SJCRH30 (cell line): Measurements from ENCODE around the gene SUSD2. TPM values are rescaled to one million over a fixed set of nuclear protein-coding genes. Genes with fewer than 3 reads are reported as not detected.
"Not testable (repeated sequence)": the region's sequence is repeated elsewhere in the genome, so short reads cannot be mapped to it uniquely, and the experiment has no call there.

Experiments used
- DNase-seq, 2 experiments: peaks; one replicate each; pipeline ENCODE4 v3.0.0-alpha.2; 2015 to 2020
- H3K27ac ChIP-seq: fragments of 250-450 bp; sonication (Bioruptor Pico); 2 replicates; pipeline ENCODE4 v1.5.1; 2020; ENCODE audit warnings: mild to moderate bottlenecking, moderate library complexity
- H3K27me3 ChIP-seq: fragments of 250-450 bp; sonication (Bioruptor Pico); 2 replicates; pipeline ENCODE4 v1.5.1; 2020; ENCODE audit warnings: mild to moderate bottlenecking, moderate library complexity
- H3K36me3 ChIP-seq: fragments of 250-450 bp; sonication (Bioruptor Pico); 2 replicates; pipeline ENCODE4 v1.5.1; 2020; ENCODE audit warnings: mild to moderate bottlenecking, moderate library complexity
- H3K4me1 ChIP-seq: fragments of 250-450 bp; sonication (Bioruptor Pico); 2 replicates; pipeline ENCODE4 v1.5.1; 2020; ENCODE audit warnings: mild to moderate bottlenecking, moderate library complexity
- H3K4me3 ChIP-seq: fragments of 250-450 bp; sonication (Bioruptor Pico); 2 replicates; pipeline ENCODE4 v1.5.1; 2020; ENCODE audit warnings: mild to moderate bottlenecking, moderate library complexity
- H3K9me3 ChIP-seq: fragments of 250-450 bp; sonication (Bioruptor Pico); replicated peaks from 2 replicates; pipeline ENCODE4 v1.5.1; 2020; ENCODE audit warnings: mild to moderate bottlenecking, moderate library complexity
- total RNA-seq: library from RNA; depleted of rRNA; stranded (reverse); fragments of >200 nt; shearing (Covaris generic); gene quantifications from 2 replicates; pipeline ENCODE4 v1.2.3, GENCODE V29; 2014

SUSD2 gene
- total RNA-seq, 1 experiment from 2014 or later, result not detected

- H3K27me3 ChIP-seq, result no peaks in the 10 kb centered on the region
- no peaks in the 10 kb centered on the region for H3K4me1 ChIP-seq
- H3K36me3 ChIP-seq, result no peaks in the 10 kb centered on the region
- H3K9me3 ChIP-seq, result peaks cover 10% of the 10 kb centered on the region; the same call in 1 of the 2 replicates
- H3K27ac ChIP-seq, result no peak overlapping the region
- no peak for DNase-seq
- H3K4me3 ChIP-seq, result no peak overlapping the region
Observed at GRCh38 chr22:24205438-24206195, 24.3 kb downstream of the SUSD2 start.

GRCh38 chr22:24206460-24207263 lies 25.4 kb downstream of the SUSD2 start:
- H3K9me3 ChIP-seq, result peaks cover 10% of the 10 kb centered on the region; the same call in 1 of the 2 replicates
- H3K27ac ChIP-seq, H3K27me3 ChIP-seq, H3K4me1 ChIP-seq, DNase-seq, H3K36me3 ChIP-seq, H3K4me3 ChIP-seq: not testable (repeated sequence)

GRCh38 chr22:24207264-24208011 lies 26.2 kb downstream of the SUSD2 start:
- Histone ChIP-seq H3K4me3 (no peak overlapping the region), H3K4me1 (no peaks in the 10 kb centered on the region), H3K36me3 (no peaks in the 10 kb centered on the region), H3K27me3 (no peaks in the 10 kb centered on the region), H3K9me3 (peaks cover 10% of the 10 kb centered on the region; the same call in 1 of the 2 replicates), H3K27ac (no peak overlapping the region)
- no peak for DNase-seq

- peaks cover 10% of the 10 kb centered on the region; the same call in 1 of the 2 replicates for H3K9me3 ChIP-seq
- no peaks in the 10 kb centered on the region for H3K4me1 ChIP-seq
- no peak overlapping the region for H3K27ac ChIP-seq
- no peaks in the 10 kb centered on the region for H3K27me3 ChIP-seq
- no peaks in the 10 kb centered on the region for H3K36me3 ChIP-seq
- DNase-seq, result no peak
- H3K4me3 ChIP-seq, result no peak overlapping the region
Observed at GRCh38 chr22:24208012-24208749, 26.9 kb downstream of the SUSD2 start.

GRCh38 chr22:24209016-24209415 lies 27.7 kb downstream of the SUSD2 start:
- Histone ChIP-seq H3K9me3 (peaks cover 10% of the 10 kb centered on the region; the same call in 1 of the 2 replicates), H3K36me3 (no peaks in the 10 kb centered on the region), H3K4me3 (no peak overlapping the region), H3K27ac (no peak overlapping the region), H3K27me3 (no peaks in the 10 kb centered on the region), H3K4me1 (no peaks in the 10 kb centered on the region)
- no peak for DNase-seq

- Histone ChIP-seq H3K9me3 (peaks cover 4% of the 10 kb centered on the region; the same call in 1 of the 2 replicates), H3K27me3 (no peaks in the 10 kb centered on the region), H3K36me3 (no peaks in the 10 kb centered on the region), H3K4me3 (no peak overlapping the region), H3K27ac (no peak overlapping the region), H3K4me1 (no peaks in the 10 kb centered on the region)
- DNase-seq, result no peak
Observed at GRCh38 chr22:24209687-24210086, 28.4 kb downstream of the SUSD2 start.

- H3K4me3 ChIP-seq, H3K36me3 ChIP-seq, H3K27ac ChIP-seq, DNase-seq, H3K9me3 ChIP-seq, H3K27me3 ChIP-seq, H3K4me1 ChIP-seq: not testable (repeated sequence)
Observed at GRCh38 chr22:24210409-24210808, 29.1 kb downstream of the SUSD2 start.

- not testable (repeated sequence) for H3K4me1 ChIP-seq, H3K27me3 ChIP-seq, H3K4me3 ChIP-seq, DNase-seq, H3K27ac ChIP-seq, H3K9me3 ChIP-seq, H3K36me3 ChIP-seq
Observed at GRCh38 chr22:24211716-24212115, 30.4 kb downstream of the SUSD2 start.

GRCh38 chr22:24213111-24213510 lies 31.8 kb downstream of the SUSD2 start:
- DNase-seq, result not testable (repeated sequence)

GRCh38 chr22:24214467-24215285 lies 33.4 kb downstream of the SUSD2 start:
- no peak for DNase-seq
- H3K27me3 ChIP-seq, result no peaks in the 10 kb centered on the region
- H3K27ac ChIP-seq, result no peak overlapping the region
- H3K36me3 ChIP-seq, result no peaks in the 10 kb centered on the region
- H3K9me3 ChIP-seq, result no peaks in the 10 kb centered on the region
- no peaks in the 10 kb centered on the region for H3K4me1 ChIP-seq
- no peak overlapping the region for H3K4me3 ChIP-seq

More at GRCh38 chr22:24213111-24213510, 31.8 kb downstream of the SUSD2 start:
- not testable (repeated sequence) for H3K4me3 ChIP-seq, H3K27me3 ChIP-seq, H3K27ac ChIP-seq, H3K9me3 ChIP-seq, H3K36me3 ChIP-seq, H3K4me1 ChIP-seq

GRCh38 chr22:24216541-24217209 lies 35.4 kb downstream of the SUSD2 start:
- Histone ChIP-seq H3K4me1 (no peaks in the 10 kb centered on the region), H3K36me3 (no peaks in the 10 kb centered on the region)
- no peak for DNase-seq

GRCh38 chr22:24217384-24217783 lies 36.1 kb downstream of the SUSD2 start:
- H3K27me3 ChIP-seq, result no peaks in the 10 kb centered on the region
- H3K4me1 ChIP-seq, result no peaks in the 10 kb centered on the region
- no peak overlapping the region for H3K4me3 ChIP-seq
- H3K27ac ChIP-seq, result no peak overlapping the region
- H3K36me3 ChIP-seq, result no peaks in the 10 kb centered on the region
- DNase-seq, result no peak
- no peaks in the 10 kb centered on the region for H3K9me3 ChIP-seq

More at GRCh38 chr22:24216541-24217209, 35.4 kb downstream of the SUSD2 start:
- H3K4me3 ChIP-seq, result no peak overlapping the region
- H3K9me3 ChIP-seq, result no peaks in the 10 kb centered on the region
- no peaks in the 10 kb centered on the region for H3K27me3 ChIP-seq
- H3K27ac ChIP-seq, result no peak overlapping the region

- Histone ChIP-seq H3K4me1 (no peaks in the 10 kb centered on the region), H3K27me3 (no peaks in the 10 kb centered on the region), H3K4me3 (no peak overlapping the region), H3K36me3 (no peaks in the 10 kb centered on the region), H3K9me3 (no peaks in the 10 kb centered on the region), H3K27ac (no peak overlapping the region)
- DNase-seq, result no peak
Observed at GRCh38 chr22:24219750-24220149, 38.5 kb downstream of the SUSD2 start.
